Measurements from ENCODE around the gene CREBBP.

Gene CREBBP

GRCh38 chr16:3791701-3792100 is 88.8 kb downstream of the CREBBP start:
- Mint-ChIP-seq H3K27ac (no peak overlapping the region), H3K36me3 (ENCODE audit: low read depth) (peaks cover 58% of the 10 kb centered on the region), H3K27me3 (no peaks in the 10 kb centered on the region), H3K4me3 (no peak overlapping the region), H3K4me1 (ENCODE audit: low read depth) (peaks cover 61% of the 10 kb centered on the region), H3K9me3 (no peaks in the 10 kb centered on the region)
- DNase-seq, result peak; percentile 15

GRCh38 chr16:3789375-3790099 is 91.0 kb downstream of the CREBBP start:
- no peak overlapping the region for H3K4me3 Mint-ChIP-seq
- no peaks in the 10 kb centered on the region for H3K9me3 Mint-ChIP-seq
- peaks cover 69% of the 10 kb centered on the region for H3K36me3 Mint-ChIP-seq (ENCODE audit: low read depth)
- peak overlapping the region; percentile 11 for H3K27ac Mint-ChIP-seq
- no peak for DNase-seq
- no peaks in the 10 kb centered on the region for H3K27me3 Mint-ChIP-seq
- peaks cover 57% of the 10 kb centered on the region for H3K4me1 Mint-ChIP-seq (ENCODE audit: low read depth)

- H3K27ac Mint-ChIP-seq, result no peak overlapping the region
- no peaks in the 10 kb centered on the region for H3K9me3 Mint-ChIP-seq
- peak; percentile 30 for DNase-seq
- peaks cover 59% of the 10 kb centered on the region for H3K4me1 Mint-ChIP-seq (ENCODE audit: low read depth)
- no peak overlapping the region for H3K4me3 Mint-ChIP-seq
- H3K36me3 Mint-ChIP-seq (ENCODE audit: low read depth), result peaks cover 74% of the 10 kb centered on the region
- H3K27me3 Mint-ChIP-seq, result no peaks in the 10 kb centered on the region
These were observed 91.7 kb downstream of the CREBBP start for GRCh38 chr16:3788711-3789374.

- H3K4me1 Mint-ChIP-seq (ENCODE audit: low read depth), result peaks cover 53% of the 10 kb centered on the region
- H3K27me3 Mint-ChIP-seq, result no peaks in the 10 kb centered on the region
- H3K27ac Mint-ChIP-seq, result no peak overlapping the region
- DNase-seq, result peak; percentile 25
- peaks cover 74% of the 10 kb centered on the region for H3K36me3 Mint-ChIP-seq (ENCODE audit: low read depth)
- H3K9me3 Mint-ChIP-seq, result no peaks in the 10 kb centered on the region
- H3K4me3 Mint-ChIP-seq, result no peak overlapping the region
These were observed 92.4 kb downstream of the CREBBP start for GRCh38 chr16:3787924-3788661.

GRCh38 chr16:3785413-3785812 is 95.1 kb downstream of the CREBBP start:
- Mint-ChIP-seq H3K9me3 (no peaks in the 10 kb centered on the region), H3K4me3 (no peak overlapping the region), H3K27me3 (no peaks in the 10 kb centered on the region), H3K36me3 (ENCODE audit: low read depth) (peaks cover 73% of the 10 kb centered on the region), H3K27ac (no peak overlapping the region), H3K4me1 (ENCODE audit: low read depth) (peaks cover 38% of the 10 kb centered on the region)
- peak; percentile 21 for DNase-seq

- H3K9me3 Mint-ChIP-seq, result no peaks in the 10 kb centered on the region
- H3K4me3 Mint-ChIP-seq, result no peak overlapping the region
- peak; percentile 16 for DNase-seq
- H3K4me1 Mint-ChIP-seq (ENCODE audit: low read depth), result peaks cover 21% of the 10 kb centered on the region
- no peaks in the 10 kb centered on the region for H3K27me3 Mint-ChIP-seq
- H3K36me3 Mint-ChIP-seq (ENCODE audit: low read depth), result peaks cover 75% of the 10 kb centered on the region
- no peak overlapping the region for H3K27ac Mint-ChIP-seq
These were observed 97.0 kb downstream of the CREBBP start for GRCh38 chr16:3783516-3783915.

- H3K27me3 Mint-ChIP-seq, result no peaks in the 10 kb centered on the region
These were observed 97.9 kb downstream of the CREBBP start for GRCh38 chr16:3782566-3782965.

GRCh38 chr16:3781421-3781820 is 99.1 kb downstream of the CREBBP start:
- DNase-seq, result no peak
- H3K9me3 Mint-ChIP-seq, result no peaks in the 10 kb centered on the region

More at GRCh38 chr16:3782566-3782965, 97.9 kb downstream of the CREBBP start:
- H3K4me1 Mint-ChIP-seq (ENCODE audit: low read depth), result peaks cover 14% of the 10 kb centered on the region
- peaks cover 77% of the 10 kb centered on the region for H3K36me3 Mint-ChIP-seq (ENCODE audit: low read depth)
- peak; percentile 16 for DNase-seq
- H3K9me3 Mint-ChIP-seq, result no peaks in the 10 kb centered on the region
- no peak overlapping the region for H3K4me3 Mint-ChIP-seq
- no peak overlapping the region for H3K27ac Mint-ChIP-seq

GRCh38 chr16:3780570-3780969 is 99.9 kb downstream of the CREBBP start:
- DNase-seq, result no peak
- no peaks in the 10 kb centered on the region for H3K9me3 Mint-ChIP-seq

More at GRCh38 chr16:3781421-3781820, 99.1 kb downstream of the CREBBP start:
- Mint-ChIP-seq H3K27ac (no peak overlapping the region), H3K36me3 (ENCODE audit: low read depth) (peaks cover 78% of the 10 kb centered on the region), H3K4me3 (no peak overlapping the region), H3K27me3 (no peaks in the 10 kb centered on the region), H3K4me1 (ENCODE audit: low read depth) (peaks cover 14% of the 10 kb centered on the region)

GRCh38 chr16:3776316-3776715 is 104.2 kb downstream of the CREBBP start:
- Mint-ChIP-seq H3K4me1 (ENCODE audit: low read depth) (peaks cover 5% of the 10 kb centered on the region), H3K27me3 (no peaks in the 10 kb centered on the region), H3K4me3 (no peak overlapping the region), H3K27ac (no peak overlapping the region), H3K36me3 (ENCODE audit: low read depth) (peaks cover 85% of the 10 kb centered on the region), H3K9me3 (no peaks in the 10 kb centered on the region)
- DNase-seq, result no peak

More at GRCh38 chr16:3780570-3780969, 99.9 kb downstream of the CREBBP start:
- peaks cover 14% of the 10 kb centered on the region for H3K4me1 Mint-ChIP-seq (ENCODE audit: low read depth)
- H3K27me3 Mint-ChIP-seq, result no peaks in the 10 kb centered on the region
- peaks cover 79% of the 10 kb centered on the region for H3K36me3 Mint-ChIP-seq (ENCODE audit: low read depth)
- H3K27ac Mint-ChIP-seq, result no peak overlapping the region
- no peak overlapping the region for H3K4me3 Mint-ChIP-seq

GRCh38 chr16:3774819-3775218 is 105.7 kb downstream of the CREBBP start:
- no peak overlapping the region for H3K4me3 Mint-ChIP-seq
- peak overlapping the region; percentile 7 for H3K27ac Mint-ChIP-seq
- no peaks in the 10 kb centered on the region for H3K4me1 Mint-ChIP-seq (ENCODE audit: low read depth)
- no peak for DNase-seq
- H3K9me3 Mint-ChIP-seq, result no peaks in the 10 kb centered on the region
- no peaks in the 10 kb centered on the region for H3K27me3 Mint-ChIP-seq
- peaks cover 85% of the 10 kb centered on the region for H3K36me3 Mint-ChIP-seq (ENCODE audit: low read depth)

- Mint-ChIP-seq H3K27me3 (no peaks in the 10 kb centered on the region), H3K4me1 (ENCODE audit: low read depth) (no peaks in the 10 kb centered on the region), H3K9me3 (no peaks in the 10 kb centered on the region), H3K27ac (peak overlapping the region; percentile 18), H3K4me3 (no peak overlapping the region), H3K36me3 (ENCODE audit: low read depth) (peaks cover 85% of the 10 kb centered on the region)
- no peak for DNase-seq
These were observed 106.3 kb downstream of the CREBBP start for GRCh38 chr16:3774156-3774767.

GRCh38 chr16:3773663-3774062 is 106.8 kb downstream of the CREBBP start:
- Mint-ChIP-seq H3K4me3 (no peak overlapping the region), H3K27me3 (no peaks in the 10 kb centered on the region), H3K9me3 (no peaks in the 10 kb centered on the region), H3K4me1 (ENCODE audit: low read depth) (no peaks in the 10 kb centered on the region), H3K27ac (no peak overlapping the region), H3K36me3 (ENCODE audit: low read depth) (peaks cover 88% of the 10 kb centered on the region)
- no peak for DNase-seq

GRCh38 chr16:3771513-3771912 is 109.0 kb downstream of the CREBBP start:
- DNase-seq, result no peak
- no peaks in the 10 kb centered on the region for H3K27me3 Mint-ChIP-seq
- no peaks in the 10 kb centered on the region for H3K4me1 Mint-ChIP-seq (ENCODE audit: low read depth)
- H3K36me3 Mint-ChIP-seq (ENCODE audit: low read depth), result peaks cover 93% of the 10 kb centered on the region
- H3K4me3 Mint-ChIP-seq, result no peak overlapping the region
- no peak overlapping the region for H3K27ac Mint-ChIP-seq
- H3K9me3 Mint-ChIP-seq, result no peaks in the 10 kb centered on the region
